HPDE6-E6E7 (cell line): Measurements from ENCODE around the gene CSRNP2.
"Not testable (repeated sequence)": the region's sequence is repeated elsewhere in the genome, so short reads cannot be mapped to it uniquely, and the experiment has no call there.

Experiments used
- DNase-seq: peaks from one replicate; pipeline ENCODE4 v3.0.0; 2011; ENCODE audit warnings: missing footprints; ENCODE audit errors: extremely low spot score

CSRNP2 gene

DNA sequence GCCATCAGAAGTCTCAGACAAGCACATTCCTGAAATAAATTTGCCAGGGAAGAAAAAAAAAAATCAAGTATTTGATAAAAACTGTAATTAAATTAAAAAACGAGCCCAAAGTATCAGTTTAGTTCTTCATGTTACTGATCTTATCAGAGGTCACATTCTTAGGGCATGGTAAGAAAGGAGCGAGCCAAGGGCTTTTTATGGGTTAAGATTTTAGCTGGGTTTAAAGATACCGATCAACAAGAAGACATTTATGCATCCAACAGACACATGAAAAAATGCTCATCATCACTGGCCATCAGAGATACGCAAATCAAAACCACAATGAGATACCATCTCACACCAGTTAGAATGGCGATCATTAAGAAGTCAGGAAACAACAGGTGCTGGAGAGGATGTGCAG lies 5.0 kb downstream of the CSRNP2 start:
- DNase-seq: not testable (repeated sequence)

DNA sequence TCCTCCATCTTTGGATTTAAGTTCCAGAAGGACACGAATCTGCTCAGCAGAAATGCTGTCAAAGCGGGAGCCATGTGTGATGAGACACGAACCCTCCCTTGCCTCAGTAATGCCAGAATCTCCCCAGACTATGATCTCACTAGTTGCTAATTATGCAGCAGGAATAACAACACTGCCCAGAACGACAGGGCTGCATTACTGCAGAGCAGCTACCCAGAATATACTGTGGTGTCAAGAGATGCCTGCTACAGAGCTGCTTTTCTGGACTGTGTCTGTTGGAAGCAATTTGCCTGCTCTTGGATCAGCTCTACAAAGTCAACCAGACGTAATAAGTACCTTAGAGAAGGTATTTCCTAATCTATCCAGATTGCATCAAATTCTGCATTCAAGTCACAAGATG lies 5.5 kb downstream of the CSRNP2 start:
- no peak for DNase-seq

DNA sequence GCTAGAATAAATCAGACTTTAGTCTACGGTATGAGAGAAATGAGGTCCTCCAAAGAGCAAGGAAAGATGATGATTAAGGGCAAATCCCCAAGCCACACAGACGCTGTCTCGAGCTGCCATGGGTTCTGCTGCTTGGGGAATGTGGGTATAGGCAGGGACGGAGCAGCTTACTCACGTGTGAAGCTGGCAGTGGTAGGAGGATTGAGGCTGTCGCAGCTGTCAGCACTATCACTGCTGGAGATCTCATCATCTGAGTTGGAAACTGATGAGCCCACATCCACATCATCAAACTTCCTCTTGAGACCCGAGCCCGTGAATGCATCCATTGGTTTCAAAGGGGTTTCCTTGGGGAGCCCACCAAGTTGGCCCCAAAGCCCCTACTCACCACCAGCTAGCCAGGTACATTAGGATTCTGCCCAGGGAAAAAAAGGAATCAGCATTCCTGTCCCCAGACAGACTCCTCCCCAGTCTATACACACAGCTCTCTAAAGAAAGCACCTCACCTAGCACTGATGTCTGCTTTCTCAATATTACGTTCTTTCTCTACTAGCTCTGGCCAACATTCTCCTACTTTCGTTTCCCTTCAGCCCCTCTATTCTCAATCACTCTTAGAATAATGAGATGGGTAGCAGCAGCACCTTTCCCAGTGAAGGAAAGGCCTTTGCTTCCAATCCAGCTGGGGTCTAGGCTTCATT lies 7.0 kb downstream of the CSRNP2 start:
- no peak for DNase-seq

DNA sequence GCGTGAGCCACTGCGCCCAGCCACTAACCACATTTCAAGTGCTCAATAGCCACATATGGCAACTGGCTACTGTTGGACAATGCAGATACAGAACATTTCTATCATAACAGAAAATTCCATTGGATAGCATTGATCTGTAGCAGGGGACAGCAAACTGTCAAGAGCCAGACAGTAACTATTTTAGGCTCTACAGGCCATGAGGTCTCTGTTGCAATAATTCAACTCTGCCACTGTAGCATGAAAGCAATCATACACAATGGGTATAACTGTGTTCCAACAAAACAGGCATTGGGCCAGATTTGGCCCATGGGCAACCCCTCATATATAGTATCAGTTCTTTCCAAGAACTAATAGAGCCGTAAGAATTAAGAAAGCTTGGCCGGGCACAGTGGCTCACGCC lies 8.0 kb downstream of the CSRNP2 start:
- DNase-seq: no peak

DNA sequence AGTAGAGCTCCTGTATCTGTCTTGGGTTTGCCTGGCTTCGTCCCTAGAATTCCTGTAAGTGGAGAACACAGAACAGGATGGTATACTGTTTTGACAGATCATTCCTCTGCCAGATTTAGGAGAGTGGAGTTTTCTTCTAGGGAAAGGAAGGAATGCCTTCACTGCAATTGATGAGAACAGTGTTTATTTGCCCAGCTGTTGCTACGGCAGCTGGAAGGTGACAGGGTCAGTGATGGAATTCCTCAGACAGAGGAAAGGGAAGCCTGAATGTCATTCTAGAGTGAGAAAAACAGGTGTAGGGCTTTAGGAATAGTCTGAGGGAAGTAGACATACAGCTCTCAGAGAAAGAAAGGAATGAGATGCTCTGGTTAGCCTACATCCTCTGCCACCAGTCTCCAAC lies 11.7 kb downstream of the CSRNP2 start:
- DNase-seq: no peak

DNA sequence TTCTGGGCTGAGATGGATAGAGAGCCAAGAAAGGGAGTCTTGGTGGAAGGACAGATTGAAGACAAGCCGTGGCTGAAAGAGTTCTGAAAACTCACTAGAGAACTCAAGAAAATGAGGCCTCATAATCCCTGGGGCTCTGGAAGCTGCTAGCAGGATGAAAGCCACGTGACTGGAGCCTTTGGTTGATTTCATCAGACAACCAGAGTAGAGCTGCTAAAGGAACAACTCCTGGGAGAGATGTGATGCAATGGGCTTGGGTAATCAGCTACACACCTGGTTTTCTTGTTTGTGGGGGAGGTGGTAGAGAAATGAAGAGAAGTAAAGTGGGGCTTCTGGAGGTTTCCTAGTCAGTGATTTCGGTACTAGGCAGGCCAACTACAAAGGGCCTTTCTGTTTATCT lies 13.4 kb downstream of the CSRNP2 start:
- DNase-seq: peak; percentile 75

DNA sequence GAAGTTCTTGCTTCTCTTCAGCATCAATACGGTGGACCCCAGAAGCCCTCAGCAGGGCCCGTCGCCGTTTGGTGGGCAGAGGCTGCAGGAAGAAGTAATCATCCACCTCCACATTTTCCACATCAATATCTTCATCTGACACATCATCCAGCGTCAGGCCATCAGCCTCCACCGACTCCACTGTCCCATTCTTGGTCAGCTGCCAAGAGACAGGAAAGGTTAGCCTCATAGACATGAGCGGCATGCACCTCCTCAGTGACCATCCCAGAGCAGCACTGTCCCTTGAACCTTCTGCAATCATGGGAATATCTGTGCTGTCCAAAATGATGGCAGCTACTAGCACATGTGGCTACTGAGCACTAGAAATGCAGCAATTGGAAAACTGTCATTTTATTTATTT lies 15.6 kb downstream of the CSRNP2 start:
- no peak for DNase-seq

DNA sequence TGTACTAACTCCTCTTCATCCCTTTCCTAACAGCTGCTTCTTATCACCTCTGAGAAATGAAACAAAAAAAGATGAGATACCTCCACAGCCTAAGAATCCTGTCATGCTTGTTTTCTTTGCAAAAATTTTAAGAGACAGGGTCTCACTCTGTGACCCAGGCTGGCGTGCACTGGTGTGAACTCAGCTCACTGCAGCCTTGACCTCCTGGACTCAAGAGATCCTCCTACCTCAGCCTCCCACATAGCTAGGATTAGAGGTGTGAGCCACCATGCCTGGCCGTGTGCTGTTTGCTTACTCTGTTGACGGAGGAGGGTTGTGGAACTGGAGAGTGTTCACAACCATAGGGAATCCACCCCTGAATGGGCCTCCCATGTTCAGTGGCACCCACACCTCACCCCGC lies 16.2 kb downstream of the CSRNP2 start:
- no peak for DNase-seq

DNA sequence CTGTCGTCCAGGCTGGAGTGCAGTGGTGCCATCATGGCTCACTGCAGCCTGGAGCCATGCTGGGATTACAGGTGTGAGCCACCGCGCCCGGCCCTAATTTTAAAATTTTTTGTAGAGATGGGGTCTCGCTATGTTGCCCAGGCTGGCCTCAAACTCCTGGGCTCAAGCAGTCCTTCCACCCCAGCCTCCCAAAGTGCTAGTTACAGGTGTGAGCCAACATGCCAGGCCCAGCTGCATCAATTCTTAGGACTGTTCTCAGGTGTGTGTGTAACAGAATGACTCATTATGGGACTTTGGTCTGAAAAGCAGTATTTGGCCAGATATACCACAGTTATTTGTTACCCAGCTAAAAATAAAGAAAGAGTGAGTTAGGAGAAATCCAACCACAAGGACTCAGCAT lies 17.9 kb downstream of the CSRNP2 start:
- no peak for DNase-seq

DNA sequence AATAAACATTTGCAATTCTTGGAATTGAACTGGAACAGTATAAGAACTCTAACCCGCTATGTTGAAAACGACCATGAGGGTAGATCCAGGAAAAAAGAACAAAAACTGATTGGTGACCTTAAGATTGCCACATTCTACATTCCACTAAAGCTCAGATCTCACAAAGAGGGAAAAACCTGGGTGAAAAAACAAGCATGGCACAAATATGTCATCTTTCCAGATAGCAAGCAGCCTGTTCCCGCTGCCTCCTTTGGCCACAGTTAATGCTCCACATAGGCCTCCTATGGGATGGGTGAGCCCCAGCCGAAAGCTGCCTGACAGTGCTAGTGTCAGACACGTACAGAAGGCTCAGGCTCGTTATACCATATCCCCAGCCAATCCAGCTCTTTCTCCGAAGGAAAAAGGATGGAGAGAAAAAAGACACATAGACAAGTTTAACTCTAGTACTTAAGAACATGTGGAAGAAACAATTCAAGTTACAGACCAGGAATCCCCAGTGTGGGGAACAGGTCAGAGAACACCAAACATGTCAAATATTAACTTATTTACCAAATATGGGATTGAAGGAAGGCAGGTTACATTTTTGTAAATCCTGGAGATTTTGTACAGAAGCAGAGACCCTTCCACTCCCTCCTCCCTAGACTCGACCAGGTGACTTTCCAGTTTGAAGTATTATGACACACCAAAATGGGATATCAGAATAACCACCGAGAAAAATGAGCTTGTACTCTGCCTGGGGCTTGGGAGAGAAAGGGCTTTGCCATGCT lies 20.6 kb downstream of the CSRNP2 start:
- DNase-seq: no peak

DNA sequence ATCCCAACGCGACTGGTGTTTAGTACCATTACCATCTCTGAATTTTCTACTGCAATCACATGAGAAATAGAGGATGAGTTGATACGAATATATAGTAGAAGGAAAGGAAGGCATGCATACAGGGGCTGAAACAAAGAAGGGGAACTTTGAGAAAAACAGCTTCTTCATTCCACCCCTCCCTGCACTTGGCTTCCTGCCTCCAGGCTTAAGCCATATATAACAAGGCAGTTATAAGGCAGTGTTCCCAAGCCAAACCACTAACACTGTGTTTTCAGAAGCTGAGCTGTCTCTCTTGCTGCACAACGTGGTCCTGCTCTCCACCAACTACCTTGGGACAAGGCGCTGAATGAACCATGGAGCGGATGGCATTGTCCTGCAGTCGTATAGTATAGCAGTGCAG lies 24.3 kb downstream of the CSRNP2 start:
- no peak for DNase-seq

DNA sequence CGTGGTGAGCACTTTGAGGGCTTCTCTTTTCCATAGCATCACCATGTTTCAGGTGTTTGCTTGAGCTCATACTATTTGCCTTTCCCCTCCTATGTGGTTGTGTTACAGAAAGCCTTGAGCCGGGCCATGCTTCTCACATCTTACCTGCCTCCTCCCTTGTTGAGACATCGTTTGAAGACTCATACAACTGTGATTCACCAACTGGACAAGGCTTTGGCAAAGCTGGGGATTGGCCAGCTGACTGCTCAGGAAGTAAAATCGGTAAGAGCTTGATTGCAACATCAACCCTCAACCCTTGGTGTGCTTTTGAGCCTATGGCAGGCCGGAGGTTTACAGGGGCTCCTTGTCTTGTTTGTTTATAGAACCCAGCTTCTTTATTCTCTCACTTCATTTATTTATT lies 27.2 kb downstream of the CSRNP2 start:
- DNase-seq: peak; percentile 84

DNA sequence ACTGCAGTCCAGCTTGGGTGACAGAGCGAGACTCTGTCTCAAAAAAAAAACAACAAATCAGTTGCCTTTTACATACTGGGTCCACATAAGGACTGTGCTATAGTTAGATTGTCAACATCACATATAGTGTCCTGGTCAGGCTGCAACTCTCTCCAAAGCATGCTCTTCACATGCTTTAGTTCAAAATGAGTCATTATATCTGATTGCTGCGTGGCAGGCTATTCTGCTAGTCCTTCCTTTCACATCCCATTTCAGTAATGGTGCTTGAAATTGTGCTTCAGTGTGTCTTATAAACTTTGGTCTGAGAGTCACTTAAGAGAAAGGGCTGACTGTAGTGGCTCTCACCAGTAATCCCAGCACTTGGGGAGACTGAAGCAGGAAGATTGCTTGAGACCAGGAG lies 28.3 kb downstream of the CSRNP2 start:
- DNase-seq: no peak

DNA sequence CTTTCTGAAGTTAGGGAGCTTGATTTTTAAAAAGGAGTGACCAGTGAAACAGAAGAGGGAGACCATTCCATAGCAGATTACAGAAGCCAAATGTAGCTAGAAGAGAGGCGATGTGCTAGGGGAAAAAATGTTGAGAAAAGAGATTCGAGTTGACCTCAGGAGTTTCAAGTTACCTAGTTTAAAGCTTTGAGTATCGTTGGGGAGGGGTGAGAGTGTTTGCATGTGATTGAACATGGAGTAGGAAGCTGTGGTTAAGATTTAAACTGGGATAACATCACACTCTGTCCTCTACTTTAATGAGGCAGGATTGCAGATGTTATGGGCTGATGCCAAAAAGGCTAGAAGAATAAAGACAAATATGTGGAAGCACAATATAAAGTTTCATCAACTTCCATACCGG lies 31.6 kb downstream of the CSRNP2 start:
- no peak for DNase-seq

DNA sequence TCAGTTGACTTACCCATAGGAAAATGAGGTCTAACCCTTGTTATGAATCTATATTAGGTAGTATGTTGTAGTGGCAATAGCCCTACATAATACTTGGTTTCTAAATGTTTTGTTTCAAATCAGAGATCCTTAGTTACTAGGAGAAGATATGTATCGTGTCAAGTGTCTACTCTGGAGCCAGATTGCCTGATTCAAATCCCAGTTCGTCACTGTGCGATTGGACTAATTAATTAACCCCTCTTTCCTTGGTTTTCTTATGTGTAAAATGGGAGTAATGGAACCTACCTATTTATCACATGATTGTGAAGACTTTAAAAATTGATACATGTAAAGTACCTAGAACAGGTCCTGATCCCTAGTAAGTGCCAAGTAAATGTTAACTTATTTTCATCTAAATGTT lies 33.9 kb downstream of the CSRNP2 start:
- no peak for DNase-seq

DNA sequence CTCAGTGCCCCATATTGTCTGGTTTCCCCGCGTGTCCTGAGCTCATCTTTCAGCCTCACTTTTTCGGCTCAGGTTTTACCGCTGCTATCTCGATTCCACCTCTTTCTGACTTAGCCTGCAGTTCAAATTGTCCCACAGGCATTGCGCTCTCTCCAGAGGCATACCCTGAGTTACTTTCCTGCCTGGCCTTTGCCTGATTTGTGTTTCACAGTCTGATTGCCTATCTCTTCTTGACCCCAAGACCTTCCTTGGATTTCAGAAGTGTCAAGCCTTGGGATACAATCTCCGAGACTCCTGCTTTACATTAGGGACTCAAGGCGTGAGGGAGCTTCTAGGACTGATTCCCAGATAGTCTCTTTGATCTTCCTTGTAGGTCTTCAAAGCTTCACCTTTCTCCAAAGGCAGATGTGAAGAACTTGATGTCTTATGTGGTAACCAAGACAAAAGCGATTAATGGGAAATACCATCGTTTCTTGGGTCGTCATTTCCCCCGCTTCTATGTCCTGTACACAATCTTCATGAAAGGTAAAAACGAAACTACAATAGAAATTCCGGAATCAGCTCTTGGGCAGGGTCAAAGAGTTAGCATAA lies 34.6 kb downstream of the CSRNP2 start:
- no peak for DNase-seq

DNA sequence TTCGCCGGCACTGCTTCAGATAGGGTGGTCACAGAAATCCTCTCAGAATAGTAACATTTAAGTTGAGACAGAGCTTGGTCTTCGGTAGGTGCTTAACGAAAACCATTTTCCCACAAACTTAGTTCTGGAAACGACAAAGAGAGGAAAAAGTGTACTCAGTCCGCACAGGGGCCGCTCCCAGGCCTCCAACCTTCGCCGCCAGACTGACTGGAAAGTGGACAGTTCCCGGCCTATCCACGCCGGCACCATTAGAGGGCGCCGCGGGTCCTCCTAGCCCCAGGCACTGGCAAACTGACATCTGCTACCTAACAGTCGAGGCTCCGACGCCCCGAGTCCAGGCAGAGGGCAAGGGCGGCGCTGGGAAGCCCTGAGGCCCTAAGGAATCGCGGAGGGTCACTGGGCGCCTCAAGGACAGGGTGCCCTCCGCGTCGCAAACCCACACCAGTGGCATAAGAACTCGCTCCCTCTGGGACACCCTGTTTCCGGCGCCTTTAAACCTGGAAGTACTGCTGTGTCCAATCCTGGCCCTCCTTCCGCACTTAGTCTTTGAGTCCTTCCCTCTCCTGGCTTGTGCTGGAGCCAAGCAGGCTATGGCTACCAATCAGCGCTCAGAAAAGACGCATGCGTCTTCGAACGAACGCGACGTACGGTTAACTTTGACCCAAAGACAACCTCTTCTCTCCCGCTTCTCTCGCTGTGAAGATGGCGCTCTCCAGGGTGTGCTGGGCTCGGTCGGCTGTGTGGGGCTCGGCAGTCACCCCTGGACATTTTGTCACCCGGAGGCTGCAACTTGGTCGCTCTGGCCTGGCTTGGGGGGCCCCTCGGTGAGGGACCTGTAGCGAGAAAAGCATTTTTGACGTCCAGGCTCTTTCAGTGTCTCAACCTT lies 35.5 kb downstream of the CSRNP2 start, which contains the start of gene LETMD1:
LETMD1 (plus strand) TSS at position 673 of the 886 bp plus-strand sequence; CDS start at position 703, 30 bp downstream.
- DNase-seq: peak; percentile 97

DNA sequence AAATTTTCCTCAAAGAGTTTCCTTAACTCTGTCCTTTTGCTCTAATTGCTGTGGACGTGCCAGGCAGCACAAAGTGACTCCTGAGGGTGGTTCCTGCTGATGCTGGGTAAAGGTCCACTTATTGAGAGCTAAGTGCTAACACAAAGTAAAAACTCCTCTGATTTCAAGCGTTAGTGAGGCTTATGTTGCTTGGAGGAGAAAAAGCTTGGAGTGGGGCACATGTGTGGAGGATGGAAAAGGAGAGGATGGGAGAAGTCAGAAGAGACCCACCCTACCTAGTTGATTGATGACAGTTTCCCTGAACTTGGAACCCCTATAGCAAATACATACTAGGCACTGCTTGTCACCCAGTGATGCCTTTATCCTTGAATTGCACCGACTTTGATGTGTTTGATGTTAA lies 47.1 kb downstream of the CSRNP2 start:
- DNase-seq: no peak

DNA sequence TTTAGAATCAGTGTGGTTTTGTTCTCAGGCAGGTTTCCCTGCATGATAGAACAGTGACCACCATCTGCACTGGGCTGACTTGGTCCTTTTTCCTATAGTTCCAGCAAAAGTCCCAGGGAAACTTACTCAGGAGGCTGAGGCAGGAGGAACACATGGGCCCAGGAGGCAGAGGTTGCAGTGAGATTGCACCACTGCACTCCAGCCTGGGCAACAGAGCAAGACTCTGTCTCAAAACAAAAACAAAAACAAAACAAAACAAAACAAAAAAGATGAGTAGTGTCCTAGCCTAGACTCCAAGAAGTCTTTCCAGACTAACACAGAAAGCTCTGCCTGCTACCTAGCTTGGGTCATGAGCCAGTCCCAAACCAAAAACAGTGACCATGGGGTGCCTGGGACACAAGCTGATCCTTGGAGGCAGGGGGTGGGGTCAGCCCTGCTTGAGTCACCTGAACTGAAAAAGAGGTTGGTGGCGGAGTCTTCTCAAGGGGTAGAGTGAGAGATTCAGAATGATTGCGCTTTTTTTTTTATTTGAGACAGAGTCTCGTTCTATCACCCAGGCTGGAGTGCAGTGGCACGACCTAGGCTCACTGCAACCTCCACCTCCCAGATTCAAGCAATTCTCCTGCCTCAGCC lies 49.8 kb downstream of the CSRNP2 start:
- no peak for DNase-seq

DNA sequence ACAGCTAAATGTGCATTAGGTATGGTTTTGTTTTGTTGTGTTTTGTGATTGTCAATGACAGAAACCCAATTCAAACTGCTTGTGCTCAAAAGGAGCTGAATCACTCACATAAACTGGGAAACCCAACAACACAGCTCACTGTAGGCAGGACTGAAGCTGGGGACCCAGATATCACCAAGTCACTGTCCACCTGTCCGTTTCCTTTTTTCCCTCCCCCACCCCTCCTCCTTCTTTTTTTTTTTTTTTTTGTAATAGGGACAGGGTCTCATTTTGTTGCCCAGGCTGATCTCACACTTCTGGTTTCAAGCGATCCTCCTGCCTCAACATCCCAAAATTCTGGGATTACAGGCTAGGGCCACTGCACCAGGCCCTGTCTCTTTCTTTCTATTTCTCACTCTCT lies 50.3 kb downstream of the CSRNP2 start:
- no peak for DNase-seq

DNA sequence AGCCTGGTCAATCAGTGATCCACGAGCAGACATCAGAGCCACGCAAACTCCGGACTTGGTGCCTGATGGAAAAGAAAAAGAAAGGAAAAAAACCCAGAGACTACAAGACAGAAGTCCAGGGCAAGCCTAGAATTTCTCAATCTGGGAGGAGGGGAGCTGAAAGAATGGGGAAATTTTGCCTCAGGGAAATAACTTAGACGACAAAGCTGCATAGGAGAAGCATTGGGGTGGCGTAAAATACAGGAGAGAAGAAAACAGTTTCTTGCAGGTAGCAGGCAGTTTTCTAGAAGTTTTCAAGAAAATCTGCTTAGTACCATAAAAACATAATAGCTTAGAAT lies 54.6 kb downstream of the CSRNP2 start:
- no peak for DNase-seq
